KOPT-K1 (cell line): Measurements from ENCODE around the gene MLLT10.
A peak's percentile ranks its signal among the peaks of the same experiment; 100 is the strongest.

Experiments
- H3K27ac ChIP-seq: fragments of 200-600 bp; sonication (generic); 2 replicates; pipeline ENCODE4 v1.5.1; 2016; ENCODE audit warnings: antibody characterized with exemption, mild to moderate bottlenecking, low read depth, low read length; ENCODE audit not compliant: poor library complexity, severe bottlenecking
- H3K36me3 ChIP-seq: fragments of 200-600 bp; sonication (generic); 2 replicates; pipeline ENCODE4 v1.5.1; 2017; ENCODE audit warnings: antibody characterized with exemption, mild to moderate bottlenecking, low read length, moderate library complexity; ENCODE audit not compliant: insufficient read depth
- H3K9me3 ChIP-seq: fragments of 200-600 bp; sonication (generic); 2 replicates; pipeline ENCODE4 v1.5.1; 2017; ENCODE audit warnings: antibody characterized with exemption, low read length, mild to moderate bottlenecking; ENCODE audit not compliant: insufficient read depth, poor library complexity, severe bottlenecking

MLLT10 gene

DNA sequence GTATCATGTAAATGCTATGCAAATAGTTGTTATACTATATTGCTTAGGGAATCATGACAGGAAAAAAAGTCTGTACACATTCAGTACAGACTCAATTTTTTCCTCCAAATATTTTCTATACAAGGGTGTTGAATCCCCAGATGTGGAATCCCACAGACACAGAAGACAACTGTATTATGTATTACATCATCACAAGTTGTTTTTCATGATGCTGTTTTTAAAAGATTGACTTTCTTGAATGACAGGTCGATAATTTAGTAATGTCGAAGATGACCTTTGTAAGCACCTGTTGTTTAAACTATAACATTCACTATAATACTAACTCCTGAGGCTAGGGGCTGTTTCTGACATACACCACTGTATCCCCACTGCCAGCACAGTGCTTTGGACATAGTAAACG is 143.5 kb downstream of the MLLT10 start:
- no peak overlapping the region for H3K27ac ChIP-seq
- H3K9me3 ChIP-seq, result no peaks in the 10 kb centered on the region
- H3K36me3 ChIP-seq, result peaks cover 26% of the 10 kb centered on the region

DNA sequence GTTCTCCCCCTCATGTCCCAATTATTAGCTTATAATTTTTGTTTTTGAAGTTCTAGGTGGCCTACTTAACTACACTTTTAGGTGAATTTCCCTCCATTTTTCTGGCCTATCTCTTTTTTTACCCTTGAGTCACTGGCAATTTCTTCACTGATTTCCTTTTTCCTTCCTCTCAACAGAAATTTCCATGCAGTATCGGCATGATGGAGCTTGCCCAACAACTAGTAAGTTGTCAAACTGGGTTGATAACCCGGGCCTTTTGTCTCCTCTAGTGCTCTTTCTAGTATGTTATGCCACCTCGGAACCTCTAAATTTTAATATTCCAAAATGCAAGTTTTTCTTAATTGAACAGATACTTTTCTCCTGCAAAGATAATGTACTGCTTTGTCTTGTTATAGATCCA is 147.1 kb downstream of the MLLT10 start:
- peaks cover 34% of the 10 kb centered on the region for H3K36me3 ChIP-seq
- H3K9me3 ChIP-seq, result no peaks in the 10 kb centered on the region
- H3K27ac ChIP-seq, result no peak overlapping the region

DNA sequence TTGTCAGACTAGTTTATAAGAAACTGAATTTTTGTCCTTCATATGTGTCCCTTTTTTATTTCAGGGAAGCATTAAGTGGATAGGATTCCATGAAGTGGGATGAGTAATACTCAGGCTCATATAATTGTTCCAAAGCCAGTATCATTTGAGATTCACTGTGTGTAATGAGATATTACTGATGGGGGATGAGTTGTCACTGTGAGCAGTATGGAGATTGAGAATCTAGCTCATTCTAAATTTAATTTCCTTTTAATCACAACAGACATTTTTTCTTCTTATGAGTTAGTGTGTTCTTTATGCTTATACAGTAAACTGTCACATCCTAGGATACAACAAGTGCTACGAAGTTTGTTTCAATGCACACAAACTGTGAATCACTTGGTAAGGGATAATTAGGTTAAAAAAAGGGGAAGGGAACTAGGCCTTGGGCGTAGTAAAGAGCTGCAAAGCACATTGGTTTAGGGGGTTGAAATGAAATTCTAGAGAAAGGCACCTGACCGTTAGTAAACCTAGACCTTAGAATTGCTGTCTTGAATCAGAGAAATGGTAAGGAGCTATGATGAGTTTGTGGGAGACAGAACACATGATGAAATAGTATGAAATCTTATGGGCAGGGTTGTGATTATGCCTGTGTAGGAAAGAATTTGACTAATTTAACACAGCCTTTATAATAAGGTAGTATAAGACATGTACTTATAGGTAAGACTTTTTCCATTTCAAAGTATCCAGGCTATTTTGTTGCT is 153.4 kb downstream of the MLLT10 start:
- Histone ChIP-seq H3K9me3 (no peaks in the 10 kb centered on the region), H3K36me3 (peaks cover 54% of the 10 kb centered on the region), H3K27ac (no peak overlapping the region)

DNA sequence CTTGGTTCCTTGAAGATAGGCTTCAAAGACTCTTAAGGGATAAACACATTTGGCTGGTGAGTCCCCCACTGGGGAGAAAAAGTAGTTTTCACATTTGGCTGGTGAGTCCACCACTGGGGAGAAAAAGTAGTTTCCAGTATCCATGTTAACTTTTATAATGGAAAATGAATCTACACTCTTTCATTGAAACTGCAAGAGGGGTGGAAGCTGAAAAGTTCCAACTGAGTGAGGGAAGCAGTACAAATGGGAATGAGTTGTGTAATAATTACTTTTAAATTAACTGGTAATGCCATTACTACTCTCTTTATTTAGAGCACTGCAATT is 153.9 kb downstream of the MLLT10 start:
- H3K27ac ChIP-seq, result no peak overlapping the region

DNA sequence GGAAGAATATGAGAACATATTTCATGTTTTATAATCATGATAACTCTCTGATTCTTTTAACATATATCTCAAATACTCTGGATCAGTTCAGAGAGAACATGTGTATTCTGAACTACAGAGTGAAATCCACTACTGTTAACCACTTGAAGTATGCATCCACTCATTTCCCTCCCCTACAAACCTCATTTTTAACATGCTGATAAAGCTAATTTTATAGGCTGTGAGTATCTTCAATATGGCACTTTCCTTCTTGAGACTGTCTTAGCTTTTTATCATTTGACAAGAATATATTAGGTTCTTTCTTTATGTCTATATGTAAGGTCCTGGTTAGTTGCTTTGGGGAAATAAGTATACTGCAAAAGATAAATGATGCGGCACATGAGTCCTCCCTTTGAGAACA is 154.8 kb downstream of the MLLT10 start:
- H3K36me3 ChIP-seq, result peaks cover 53% of the 10 kb centered on the region
- no peak overlapping the region for H3K27ac ChIP-seq
- no peaks in the 10 kb centered on the region for H3K9me3 ChIP-seq

More for the DNA sequence above, 153.9 kb downstream of the MLLT10 start:
- H3K36me3 ChIP-seq, result peaks cover 57% of the 10 kb centered on the region
- no peaks in the 10 kb centered on the region for H3K9me3 ChIP-seq

DNA sequence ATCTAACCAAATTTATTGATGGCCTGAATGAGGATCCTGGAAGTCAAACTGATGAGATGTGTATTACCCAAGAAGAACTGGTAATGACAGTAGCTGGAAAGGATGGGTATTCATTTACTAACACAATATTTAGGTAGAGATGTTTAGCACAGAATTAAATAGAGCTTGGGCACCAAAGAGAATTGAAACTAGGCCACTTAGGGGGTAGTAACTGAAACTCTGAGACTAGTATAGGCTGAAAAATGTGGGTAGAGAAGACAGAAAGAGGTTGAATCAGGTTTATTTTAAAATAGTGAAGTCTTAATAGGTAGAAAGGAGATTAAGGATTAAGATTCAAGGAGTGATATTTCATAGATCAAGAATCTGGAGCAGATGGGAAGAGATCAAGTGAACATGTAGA is 155.8 kb downstream of the MLLT10 start:
- H3K27ac ChIP-seq, result no peak overlapping the region
- peaks cover 43% of the 10 kb centered on the region for H3K36me3 ChIP-seq

DNA sequence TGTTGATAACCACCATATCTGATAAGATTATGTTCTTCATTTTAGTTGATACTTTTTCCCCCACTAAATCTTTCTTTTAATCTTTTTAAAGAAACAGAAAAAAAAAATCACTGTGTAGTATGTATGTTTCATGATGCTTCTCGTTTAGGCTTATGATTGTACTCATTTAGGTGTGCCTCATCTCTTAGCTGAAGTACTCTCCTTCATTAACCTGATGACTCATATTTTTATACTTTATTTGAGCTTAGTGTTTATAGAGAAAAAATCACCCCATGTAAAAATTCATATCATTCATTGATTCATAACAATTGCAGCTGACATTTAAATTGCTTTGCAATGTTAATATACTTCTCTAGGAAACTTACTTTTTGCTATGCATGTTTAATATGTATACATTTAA is 158.9 kb downstream of the MLLT10 start:
- Histone ChIP-seq H3K9me3 (peaks cover under 1% of the 10 kb centered on the region), H3K27ac (no peak overlapping the region), H3K36me3 (peaks cover 29% of the 10 kb centered on the region)

More for the DNA sequence above, 155.8 kb downstream of the MLLT10 start:
- no peaks in the 10 kb centered on the region for H3K9me3 ChIP-seq

DNA sequence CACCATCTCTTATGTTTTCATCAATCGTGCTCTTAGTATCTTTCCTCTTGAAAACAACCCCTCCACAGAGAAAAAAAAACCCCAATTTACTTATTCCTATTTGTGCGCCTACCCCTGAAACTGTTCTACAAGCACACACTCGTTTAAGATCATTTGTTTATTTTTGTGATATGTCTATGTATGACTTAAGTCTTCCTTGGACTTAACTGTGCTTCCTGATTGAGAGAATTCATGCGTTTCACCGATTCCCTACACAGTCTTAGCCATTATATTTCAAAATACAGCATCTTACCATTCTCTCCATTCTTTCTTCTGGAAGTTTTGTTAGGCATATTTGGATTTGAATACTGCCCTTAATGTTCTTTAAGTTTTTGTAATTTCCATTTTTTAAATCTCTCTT is 159.4 kb downstream of the MLLT10 start:
- Histone ChIP-seq H3K36me3 (peaks cover 30% of the 10 kb centered on the region), H3K27ac (no peak overlapping the region), H3K9me3 (peaks cover 3% of the 10 kb centered on the region)

DNA sequence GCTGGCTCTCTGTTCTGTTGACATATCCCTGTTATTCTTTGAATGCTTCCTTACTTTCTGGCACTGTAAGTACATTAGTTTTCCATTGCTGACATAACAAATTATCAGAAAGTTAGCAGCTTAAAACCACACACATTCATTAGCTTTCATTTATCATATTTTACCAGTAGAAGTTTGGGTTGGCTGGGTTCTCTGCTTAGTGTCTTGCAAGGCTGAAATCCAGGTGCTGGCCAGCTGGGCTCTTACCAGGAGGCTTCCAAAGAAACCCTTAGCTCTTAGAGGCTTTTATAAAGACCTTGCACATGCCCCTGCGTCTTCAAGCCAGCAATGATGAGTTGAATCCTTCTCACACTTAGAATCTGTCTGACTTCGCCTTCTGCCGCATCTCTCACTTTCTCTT is 160.6 kb downstream of the MLLT10 start:
- peaks cover 13% of the 10 kb centered on the region for H3K9me3 ChIP-seq
- peaks cover 35% of the 10 kb centered on the region for H3K36me3 ChIP-seq
- H3K27ac ChIP-seq, result no peak overlapping the region

DNA sequence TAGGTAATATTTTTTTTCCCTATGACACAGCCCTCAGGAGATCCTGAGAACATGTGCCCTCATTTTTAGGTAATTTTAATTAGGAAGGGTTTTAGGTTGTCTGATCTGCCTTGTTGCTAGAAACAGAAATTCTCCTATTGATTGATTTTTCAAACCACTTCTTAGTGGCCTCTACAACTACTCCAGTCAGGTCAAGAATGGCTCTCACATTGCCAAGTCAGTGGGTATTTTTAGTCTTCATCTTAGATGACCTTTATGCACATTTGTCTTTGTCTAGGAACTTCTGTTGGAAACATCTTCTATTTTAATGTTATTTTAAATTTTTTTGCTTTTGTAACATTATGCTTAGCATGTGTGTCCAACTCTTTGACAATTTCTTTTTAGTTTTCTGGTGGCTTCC is 162.3 kb downstream of the MLLT10 start:
- Histone ChIP-seq H3K27ac (no peak overlapping the region), H3K9me3 (peaks cover 30% of the 10 kb centered on the region), H3K36me3 (peaks cover 42% of the 10 kb centered on the region)

DNA sequence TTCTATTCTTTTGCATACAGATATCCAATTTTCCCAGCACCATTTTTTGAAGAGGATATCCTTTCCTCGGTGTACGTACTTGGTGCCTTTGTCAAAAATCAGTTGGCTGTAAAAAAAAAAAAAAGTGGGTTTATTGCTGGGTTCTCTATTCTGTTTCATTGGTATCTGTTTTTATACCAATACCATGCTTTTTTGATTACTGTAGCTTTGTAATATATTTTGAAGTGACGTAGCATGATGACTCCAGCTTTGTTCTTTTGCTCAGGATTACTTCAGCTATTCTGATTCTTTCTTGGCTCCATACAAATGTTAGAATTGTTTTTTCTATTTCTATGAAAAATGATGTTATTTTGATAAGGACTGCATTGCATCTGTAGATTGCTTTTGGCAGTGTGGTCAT is 165.5 kb downstream of the MLLT10 start:
- peaks cover 36% of the 10 kb centered on the region for H3K36me3 ChIP-seq
- peaks cover 30% of the 10 kb centered on the region for H3K9me3 ChIP-seq
- H3K27ac ChIP-seq, result no peak overlapping the region

DNA sequence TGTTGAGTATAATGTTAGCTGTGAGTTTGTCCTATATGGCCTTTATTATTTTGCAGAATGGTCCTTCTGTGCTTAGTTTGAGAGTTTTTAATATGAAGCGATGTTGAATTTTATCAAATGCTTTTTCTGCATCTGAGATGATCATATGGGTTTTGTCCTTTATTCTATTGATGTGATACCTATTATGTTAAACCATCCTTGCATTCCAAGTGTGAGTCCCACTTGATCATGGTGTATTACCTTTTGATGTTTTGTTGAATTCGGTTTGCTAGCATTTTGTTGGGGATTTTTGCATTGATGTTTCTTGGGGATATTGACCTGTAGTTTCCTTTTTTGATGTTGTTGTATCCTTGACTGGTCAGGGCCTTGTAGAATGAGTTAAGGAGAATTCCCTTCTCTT is 166.4 kb downstream of the MLLT10 start:
- Histone ChIP-seq H3K36me3 (peaks cover 36% of the 10 kb centered on the region), H3K27ac (no peak overlapping the region), H3K9me3 (peaks cover 30% of the 10 kb centered on the region)

DNA sequence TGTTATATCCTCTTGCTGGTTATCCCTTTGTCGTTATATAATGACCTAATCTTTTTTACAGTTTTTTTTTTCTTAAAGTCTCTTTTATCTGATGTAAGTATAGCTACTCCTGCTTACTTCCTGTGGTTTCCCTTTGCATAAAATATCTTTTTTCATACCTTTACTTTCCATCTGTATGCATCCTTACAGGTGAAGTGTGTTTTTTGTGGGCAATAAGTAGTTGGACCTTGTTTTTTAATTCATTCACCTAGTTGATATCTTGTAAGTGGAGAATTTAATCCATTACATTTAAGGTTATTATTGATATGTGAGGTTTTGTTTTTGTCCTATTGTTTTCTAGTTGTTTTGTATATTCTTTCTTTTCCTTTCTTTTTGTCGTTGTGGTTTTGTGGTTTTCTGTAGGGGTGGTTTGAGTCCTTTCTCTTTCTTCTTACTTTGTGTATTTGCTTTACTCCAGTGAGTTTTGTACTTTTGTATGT is 168.6 kb downstream of the MLLT10 start:
- H3K36me3 ChIP-seq, result peaks cover 35% of the 10 kb centered on the region
- peak overlapping the region; percentile 28 for H3K27ac ChIP-seq
- H3K9me3 ChIP-seq, result peaks cover 30% of the 10 kb centered on the region

DNA sequence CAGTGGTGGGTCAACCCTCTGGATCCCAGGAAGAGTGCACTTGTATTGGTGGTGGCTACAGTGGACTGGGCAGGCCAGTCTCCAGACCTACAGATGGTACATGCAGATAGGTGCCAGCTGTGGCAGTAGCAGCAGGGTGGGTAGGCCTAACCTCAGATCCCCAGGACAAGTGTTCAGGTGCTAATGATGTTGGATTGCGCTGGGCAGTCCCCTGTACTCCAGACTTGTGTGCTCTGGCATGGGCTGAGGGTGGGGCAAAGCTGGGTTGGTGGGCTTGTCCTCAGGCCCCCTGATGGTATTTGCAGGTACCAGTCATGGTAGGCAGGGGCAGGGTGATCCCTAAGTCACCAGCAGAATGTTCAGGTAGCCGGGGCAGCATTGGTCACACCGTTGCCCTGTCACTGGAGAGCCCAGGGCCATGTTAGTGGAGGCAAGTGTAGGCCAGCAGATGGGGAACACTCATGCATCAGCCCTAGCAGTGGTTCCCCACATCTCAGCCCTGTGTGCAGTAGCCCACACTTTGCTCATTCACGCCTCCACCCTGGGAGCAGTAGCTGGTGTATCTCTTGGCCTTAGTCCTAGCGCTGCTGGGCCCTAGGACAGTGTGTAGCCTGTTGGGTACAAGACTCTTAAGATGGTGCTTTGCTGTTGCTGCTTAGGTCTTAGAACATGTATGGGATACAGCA is 171.3 kb downstream of the MLLT10 start:
- H3K36me3 ChIP-seq, result peaks cover 23% of the 10 kb centered on the region
- H3K9me3 ChIP-seq, result peaks cover 10% of the 10 kb centered on the region
- H3K27ac ChIP-seq, result no peak overlapping the region

DNA sequence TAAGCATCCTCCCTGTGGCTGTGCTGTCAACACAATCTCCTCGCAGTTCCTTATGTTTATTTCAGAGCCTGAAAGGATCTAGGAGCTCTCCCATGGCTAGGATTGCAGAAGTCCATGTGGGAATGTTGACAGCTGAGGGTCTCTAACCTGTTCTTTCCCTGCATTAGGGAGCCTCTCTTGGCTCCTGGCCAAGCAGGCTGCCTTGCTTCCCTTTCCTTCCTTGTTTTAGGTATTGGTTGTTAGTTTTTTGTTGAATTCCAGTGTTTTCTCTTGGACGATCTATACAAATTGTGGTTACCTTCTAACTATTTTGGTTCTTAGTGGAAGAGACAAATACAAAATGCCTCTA is 171.8 kb downstream of the MLLT10 start:
- Histone ChIP-seq H3K36me3 (peaks cover 21% of the 10 kb centered on the region), H3K27ac (no peak overlapping the region), H3K9me3 (peaks cover 5% of the 10 kb centered on the region)

DNA sequence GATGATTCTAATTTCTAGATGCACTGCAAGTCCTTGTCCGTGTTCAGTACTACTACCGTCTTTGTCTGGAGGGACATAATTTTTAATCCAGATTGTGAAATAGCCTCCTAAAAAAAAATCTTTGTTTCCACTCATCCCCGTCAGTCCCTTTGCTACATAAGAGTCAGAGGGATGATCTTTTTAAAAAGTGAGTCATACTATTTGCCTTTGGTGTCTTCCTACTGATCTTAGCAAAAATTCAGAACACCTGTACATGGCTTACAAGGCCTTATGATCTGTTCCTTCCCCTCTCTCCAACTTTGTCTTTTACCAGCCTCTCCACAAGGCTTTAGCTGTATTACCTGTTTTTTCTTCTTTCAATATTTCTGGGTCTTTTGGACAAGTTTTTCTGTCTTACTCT is 173.5 kb downstream of the MLLT10 start:
- Histone ChIP-seq H3K9me3 (no peaks in the 10 kb centered on the region), H3K27ac (no peak overlapping the region), H3K36me3 (peaks cover 29% of the 10 kb centered on the region)
